Measurements from ENCODE around the gene SMAD7.

Gene SMAD7

GRCh38 chr18:48959921-48960920, 9.5 kb upstream of the SMAD7 start:
- no peak for DNase-seq

GRCh38 chr18:48959551-48959920, 8.8 kb upstream of the SMAD7 start:
- no peak for DNase-seq

- DNase-seq: no peak
Observed at GRCh38 chr18:48958951-48959350, 8.2 kb upstream of the SMAD7 start.

GRCh38 chr18:48957616-48958015, 6.9 kb upstream of the SMAD7 start:
- DNase-seq: no peak

- no peak for DNase-seq
Observed at GRCh38 chr18:48957136-48957535, 6.4 kb upstream of the SMAD7 start.

GRCh38 chr18:48956356-48956755, 5.6 kb upstream of the SMAD7 start:
- no peak for DNase-seq

- DNase-seq: no peak
Observed at GRCh38 chr18:48955830-48956261, 5.1 kb upstream of the SMAD7 start.

- no peak for DNase-seq
Observed at GRCh38 chr18:48954886-48955819, 4.4 kb upstream of the SMAD7 start.

GRCh38 chr18:48953104-48953706, 2.4 kb upstream of the SMAD7 start:
- no peak for DNase-seq

GRCh38 chr18:48952287-48953103, 1.7 kb upstream of the SMAD7 start:
- peak; percentile 88 for DNase-seq

GRCh38 chr18:48951448-48952286, 902 bp upstream of the SMAD7 start:
- peak; percentile 92 for DNase-seq

GRCh38 chr18:48949606-48950535, 894 bp downstream of the SMAD7 start:
- DNase-seq: peak; percentile 55

- peak; percentile 36 for DNase-seq
Observed at GRCh38 chr18:48949050-48949605, 1.6 kb downstream of the SMAD7 start.

GRCh38 chr18:48948112-48949049, 2.4 kb downstream of the SMAD7 start:
- no peak for DNase-seq

- no peak for DNase-seq
Observed at GRCh38 chr18:48947560-48947959, 3.2 kb downstream of the SMAD7 start.

- DNase-seq: no peak
Observed at GRCh38 chr18:48947092-48947491, 3.7 kb downstream of the SMAD7 start.

- DNase-seq: no peak
Observed at GRCh38 chr18:48946329-48946835, 4.4 kb downstream of the SMAD7 start.

GRCh38 chr18:48945953-48946217, 4.9 kb downstream of the SMAD7 start:
- no peak for DNase-seq

- DNase-seq: no peak
Observed at GRCh38 chr18:48944634-48945033, 6.1 kb downstream of the SMAD7 start.
